CD4-positive, alpha-beta T cell (primary cell): ENCODE data around the gene ZNF521. TPM values are rescaled to one million over a fixed set of nuclear protein-coding genes. Genes with fewer than 3 reads are reported as not detected.

ENCODE experiments used
- ATAC-seq: fragments of 200-7000 bp; cut with Tn5 transposase; one replicate; pipeline ENCODE4 v1.10.0; 2022; ENCODE audit warnings: mild to moderate bottlenecking; ENCODE audit not compliant: poor library complexity
- CTCF ChIA-PET: fragments of 350-600 bp; sonication (Branson Sonifier 250); formaldehyde crosslinking; loops from one replicate; lab custom pipeline; 2021; ENCODE audit warnings: antibody characterized with exemption, inconsistent platforms; lab: Charles Lee
- POLR2A ChIA-PET: fragments of 350-600 bp; sonication (Branson Sonifier 250); formaldehyde crosslinking; loops from one replicate; lab custom pipeline; 2021; ENCODE audit warnings: antibody characterized with exemption, inconsistent platforms; lab: Charles Lee
- DNase-seq, 14 experiments: peaks; one replicate each; pipeline ENCODE4 v3.0.0-alpha.2; 2013 to 2020; ENCODE audit warnings: mixed read lengths in 2 of 14
- H3K27ac ChIP-seq, 2 donors: one replicate each; pipeline versions ENCODE4 v1.5.1 to v1.7.0; 2013; ENCODE audit warnings: low read length in 2 of 2, low read depth in 1 of 2, mild to moderate bottlenecking in 1 of 2
- H3K27me3 ChIP-seq, 2 experiments: 1 replicate in 1 of 2; 2 replicates in 1 of 2; pipeline versions ENCODE4 v1.6.1 to v1.7.0; 2013; ENCODE audit warnings: low read length in 2 of 2, control low read depth in 1 of 2, mild to moderate bottlenecking in 1 of 2, moderate library complexity in 1 of 2; ENCODE audit not compliant: insufficient read depth in 2 of 2, control insufficient read depth in 1 of 2
- H3K36me3 ChIP-seq: one replicate; pipeline ENCODE4 v1.6.1; 2013; ENCODE audit warnings: low read length, control low read depth; ENCODE audit not compliant: insufficient read depth
- H3K4me1 ChIP-seq: one replicate; pipeline ENCODE4 v1.6.1; 2013; ENCODE audit warnings: low read length, control low read depth; ENCODE audit not compliant: insufficient read depth
- H3K4me3 ChIP-seq: one replicate; pipeline ENCODE4 v1.5.1; 2013; ENCODE audit warnings: mild to moderate bottlenecking, low read length, moderate library complexity
- H3K9me3 ChIP-seq, 2 experiments: 1 replicate in 1 of 2; 2 replicates in 1 of 2; pipeline versions ENCODE4 v1.6.1 to v1.7.0; 2013; ENCODE audit warnings: low read length in 2 of 2, mild to moderate bottlenecking in 2 of 2, control low read depth in 1 of 2, moderate library complexity in 1 of 2; ENCODE audit not compliant: control insufficient read depth in 1 of 2, insufficient read depth in 1 of 2
- H3K27ac Mint-ChIP-seq: one replicate; pipeline ENCODE4 v1.8.0; 2020; ENCODE audit warnings: mixed read lengths
- H3K27me3 Mint-ChIP-seq: one replicate; pipeline ENCODE4 v1.8.0; 2021; ENCODE audit warnings: mixed read lengths
- H3K36me3 Mint-ChIP-seq: one replicate; pipeline ENCODE4 v1.8.0; 2021; ENCODE audit warnings: low read depth, mixed read lengths
- H3K4me1 Mint-ChIP-seq: one replicate; pipeline ENCODE4 v1.8.0; 2021; ENCODE audit warnings: low read depth, mixed read lengths
- H3K4me3 Mint-ChIP-seq: one replicate; pipeline ENCODE4 v1.8.0; 2020; ENCODE audit warnings: mild to moderate bottlenecking, mixed read lengths
- H3K9me3 Mint-ChIP-seq: one replicate; pipeline ENCODE4 v1.8.0; 2020; ENCODE audit warnings: mixed read lengths
- intact Hi-C, 2 experiments: fragments of 100-400 bp; cut with DNase I in 1 of 2; cut with micrococcal nuclease in 1 of 2; formaldehyde crosslinking; loops; one replicate each; pipeline versions ENCODE4 v1.15.1 to v1.9.0; 2023 to 2025; cut with DNase I, micrococcal nuclease
- total RNA-seq, 174 experiments: library from RNA in 2 of 174; stranded (reverse) in 2 of 174; gene quantifications; one replicate each; pipeline ENCODE4 v1.2.3 and lab custom pipeline; 2021 to 2026
- TF ChIP-seq, protein P1 (sequence below): fragments of 200-600 bp; IDR thresholded peaks from one replicate; pipeline ENCODE4 v1.8.0; 2022; ENCODE audit warnings: antibody characterized with exemption, mild to moderate bottlenecking

Gene ZNF521
- total RNA-seq, 2 experiments from 2014 or later = not detected

DNA sequence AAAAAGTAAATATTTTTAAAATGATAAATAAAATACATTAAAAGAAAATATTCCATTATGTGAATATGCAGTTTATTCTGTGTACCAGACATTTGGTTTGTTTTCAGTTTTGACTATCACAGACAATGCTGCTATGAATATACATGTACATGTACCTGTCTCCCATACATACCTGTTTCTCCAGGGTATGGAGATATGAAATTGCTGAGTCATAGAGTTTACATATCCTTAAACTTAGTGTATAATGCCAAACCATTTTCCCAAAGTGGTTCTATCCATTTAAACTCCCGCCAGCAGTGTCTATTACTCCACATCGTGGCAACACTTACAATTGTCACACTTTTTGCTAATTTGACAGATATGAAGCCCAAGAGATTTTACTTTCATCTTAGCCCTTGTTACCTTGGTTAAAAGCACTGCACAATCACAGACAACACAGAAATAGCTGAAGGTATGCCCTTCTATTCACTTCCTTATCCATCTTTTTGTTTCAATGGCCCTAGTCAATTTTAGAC is 56.3 kb downstream of the ZNF521 start:
- Mint-ChIP-seq H3K36me3 (no peaks in the 10 kb centered on the region), H3K27ac (no peak overlapping the region), H3K9me3 (no peaks in the 10 kb centered on the region), H3K4me3 (no peak overlapping the region), H3K27me3 (no peaks in the 10 kb centered on the region), H3K4me1 (no peaks in the 10 kb centered on the region)
- H3K4me3 ChIP-seq = no peak overlapping the region
- ChIA-PET POLR2A (no interaction called here), CTCF (no interaction called here)
- no peaks in the 10 kb centered on the region for H3K4me1 ChIP-seq
- no peaks in the 10 kb centered on the region for H3K9me3 ChIP-seq
- no peak for DNase-seq
- intact Hi-C loops = no loop called here
- no peak overlapping the region for H3K27ac ChIP-seq
- no peaks in the 10 kb centered on the region for H3K36me3 ChIP-seq
- no peak for ATAC-seq
- TF ChIP-seq, protein P1, sequence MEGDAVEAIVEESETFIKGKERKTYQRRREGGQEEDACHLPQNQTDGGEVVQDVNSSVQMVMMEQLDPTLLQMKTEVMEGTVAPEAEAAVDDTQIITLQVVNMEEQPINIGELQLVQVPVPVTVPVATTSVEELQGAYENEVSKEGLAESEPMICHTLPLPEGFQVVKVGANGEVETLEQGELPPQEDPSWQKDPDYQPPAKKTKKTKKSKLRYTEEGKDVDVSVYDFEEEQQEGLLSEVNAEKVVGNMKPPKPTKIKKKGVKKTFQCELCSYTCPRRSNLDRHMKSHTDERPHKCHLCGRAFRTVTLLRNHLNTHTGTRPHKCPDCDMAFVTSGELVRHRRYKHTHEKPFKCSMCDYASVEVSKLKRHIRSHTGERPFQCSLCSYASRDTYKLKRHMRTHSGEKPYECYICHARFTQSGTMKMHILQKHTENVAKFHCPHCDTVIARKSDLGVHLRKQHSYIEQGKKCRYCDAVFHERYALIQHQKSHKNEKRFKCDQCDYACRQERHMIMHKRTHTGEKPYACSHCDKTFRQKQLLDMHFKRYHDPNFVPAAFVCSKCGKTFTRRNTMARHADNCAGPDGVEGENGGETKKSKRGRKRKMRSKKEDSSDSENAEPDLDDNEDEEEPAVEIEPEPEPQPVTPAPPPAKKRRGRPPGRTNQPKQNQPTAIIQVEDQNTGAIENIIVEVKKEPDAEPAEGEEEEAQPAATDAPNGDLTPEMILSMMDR = no peak
- H3K27me3 ChIP-seq = no peaks in the 10 kb centered on the region

DNA sequence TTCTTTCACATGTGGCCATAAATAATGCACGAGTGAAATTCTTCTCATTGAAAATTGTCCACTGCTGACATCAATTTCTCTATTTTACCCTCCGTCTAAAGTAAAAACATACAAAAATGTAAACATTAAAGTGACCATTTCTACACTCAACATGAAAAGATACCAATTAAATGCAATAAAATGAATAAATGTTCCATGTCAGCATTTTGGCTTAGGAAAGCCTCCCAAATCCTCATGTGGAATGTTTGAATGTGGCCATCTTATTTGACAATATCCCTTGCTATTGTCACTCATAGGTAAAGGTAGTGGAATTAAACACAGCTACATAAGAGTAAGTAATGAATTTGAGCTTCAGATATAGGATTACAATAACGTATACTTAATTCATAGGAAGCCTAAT is 60.8 kb downstream of the ZNF521 start:
- Histone ChIP-seq H3K4me1 (no peaks in the 10 kb centered on the region), H3K27me3 (no peaks in the 10 kb centered on the region), H3K4me3 (no peak overlapping the region), H3K9me3 (no peaks in the 10 kb centered on the region), H3K36me3 (no peaks in the 10 kb centered on the region), H3K27ac (no peak overlapping the region)
- TF ChIP-seq, protein P1 = no peak
- intact Hi-C loops = no loop called here
- CTCF ChIA-PET = no interaction called here
- POLR2A ChIA-PET = no interaction called here
- Mint-ChIP-seq H3K4me1 (no peaks in the 10 kb centered on the region), H3K9me3 (no peaks in the 10 kb centered on the region), H3K27me3 (no peaks in the 10 kb centered on the region), H3K27ac (no peak overlapping the region), H3K4me3 (no peak overlapping the region), H3K36me3 (no peaks in the 10 kb centered on the region)
- no peak for DNase-seq
- no peak for ATAC-seq

DNA sequence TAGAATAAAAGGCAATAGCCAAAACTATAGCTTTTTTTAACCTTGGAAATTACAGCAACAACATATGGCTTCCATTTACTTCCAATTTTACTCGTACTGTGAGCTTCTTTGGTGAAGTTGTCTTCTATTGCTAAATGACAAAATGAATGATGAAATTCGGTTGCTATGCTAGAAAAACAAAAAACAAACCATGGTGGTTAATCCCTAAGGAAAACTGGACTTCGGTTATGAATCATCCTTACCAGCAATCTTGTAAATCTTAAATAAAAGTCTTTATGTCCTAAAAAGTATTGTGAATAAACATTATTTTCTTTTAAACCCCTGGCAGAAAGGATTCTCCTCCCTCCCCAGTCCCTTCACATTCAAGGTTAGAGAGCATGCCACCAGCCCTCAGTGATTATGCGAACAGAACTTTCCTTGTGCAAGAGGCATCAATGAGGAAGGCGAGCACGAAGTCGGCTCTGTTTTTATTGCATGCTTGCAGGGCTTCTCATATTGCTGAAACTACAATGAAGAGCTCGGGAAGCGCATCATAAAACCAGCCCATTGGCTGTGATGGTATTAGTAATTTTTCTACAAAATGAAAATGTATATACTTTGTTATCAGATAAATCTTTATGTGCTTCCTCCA is 62.9 kb downstream of the ZNF521 start:
- Histone ChIP-seq H3K27ac (no peak overlapping the region), H3K4me3 (no peak overlapping the region), H3K36me3 (no peaks in the 10 kb centered on the region), H3K4me1 (no peaks in the 10 kb centered on the region), H3K9me3 (no peaks in the 10 kb centered on the region), H3K27me3 (no peaks in the 10 kb centered on the region)
- CTCF ChIA-PET = no interaction called here
- intact Hi-C loops = no loop called here
- H3K9me3 Mint-ChIP-seq = no peaks in the 10 kb centered on the region
- no peak overlapping the region for H3K4me3 Mint-ChIP-seq
- H3K36me3 Mint-ChIP-seq = no peaks in the 10 kb centered on the region
- DNase-seq (no peak), ATAC-seq (no peak)
- H3K27me3 Mint-ChIP-seq = no peaks in the 10 kb centered on the region
- H3K27ac Mint-ChIP-seq = no peak overlapping the region
- H3K4me1 Mint-ChIP-seq = no peaks in the 10 kb centered on the region
- TF ChIP-seq, protein P1 = no peak
- POLR2A ChIA-PET = no interaction called here
